Tibial nerve (tissue), 4 donors: Measurements from ENCODE around the gene FAM118A. TPM values are rescaled to one million over a fixed set of nuclear protein-coding genes. Genes with fewer than 3 reads are reported as not detected.

ENCODE experiments used
- DNase-seq, 2 donors: peaks; one replicate each; pipeline ENCODE4 v3.0.0-alpha.2; 2019; ENCODE audit warnings: low spot score in 2 of 2
- H3K27ac ChIP-seq, 4 donors: fragments of 200-600 bp; sonication (generic) in 3 of 4; one replicate each; pipeline ENCODE4 v1.5.1; 2017 to 2019; ENCODE audit warnings: mild to moderate bottlenecking in 1 of 4
- H3K27me3 ChIP-seq, 2 donors: fragments of 200-600 bp; sonication (generic) in 1 of 2; one replicate each; pipeline versions ENCODE4 v1.5.1 to v1.6.0; 2017 to 2019
- H3K36me3 ChIP-seq, 3 donors: fragments of 200-600 bp; sonication (generic); one replicate each; pipeline ENCODE4 v1.5.1; 2018 to 2019
- H3K4me1 ChIP-seq, 4 donors: fragments of 200-600 bp; sonication (generic) in 3 of 4; one replicate each; pipeline ENCODE4 v1.5.1; 2017 to 2019
- H3K4me3 ChIP-seq, 4 donors: fragments of 200-600 bp; sonication (generic) in 3 of 4; one replicate each; pipeline ENCODE4 v1.5.1; 2017 to 2019; ENCODE audit warnings: mild to moderate bottlenecking in 1 of 4, moderate library complexity in 1 of 4
- H3K9me3 ChIP-seq, 4 donors: fragments of 200-600 bp; sonication (generic) in 3 of 4; one replicate each; pipeline ENCODE4 v1.5.1; 2017 to 2019
- EP300 ChIP-seq, 2 donors: sonication (generic); formaldehyde crosslinking; IDR thresholded peaks; one replicate each; pipeline ENCODE4 v1.6.1; 2017; ENCODE audit warnings: antibody characterized with exemption in 2 of 2, mild to moderate bottlenecking in 1 of 2
- POLR2A ChIP-seq, 2 donors: fragments of 450-650 bp; IDR thresholded peaks; one replicate each; pipeline ENCODE4 v1.6.1; 2017; ENCODE audit warnings: antibody characterized with exemption in 2 of 2, mild to moderate bottlenecking in 2 of 2, moderate library complexity in 2 of 2
- WGBS, 2 donors: methylation state at CpG; one replicate each; pipeline ENCODE4 v1.1.5; 2018; 5-methylcytosine and 5-hydroxymethylcytosine counted together
- total RNA-seq, 4 donors: library from RNA; depleted of rRNA; stranded (reverse); fragments of >200 nt; gene quantifications; one replicate each; pipeline ENCODE4 v1.1.0, GENCODE V29; 2016
- TF ChIP-seq, protein P1 (sequence below), 5 experiments: fragments of 200-600 bp in 3 of 5; fragments of 450-650 bp in 2 of 5; sonication (generic) in 3 of 5; IDR thresholded peaks; one replicate each; pipeline ENCODE4 v1.5.1; 2016 to 2019; ENCODE audit warnings: antibody characterized with exemption in 5 of 5, mild to moderate bottlenecking in 3 of 5, moderate library complexity in 2 of 5

FAM118A gene
- total RNA-seq, 4 donors from 2014 or later = 16.8 to 171 (median 83.2) TPM

DNA sequence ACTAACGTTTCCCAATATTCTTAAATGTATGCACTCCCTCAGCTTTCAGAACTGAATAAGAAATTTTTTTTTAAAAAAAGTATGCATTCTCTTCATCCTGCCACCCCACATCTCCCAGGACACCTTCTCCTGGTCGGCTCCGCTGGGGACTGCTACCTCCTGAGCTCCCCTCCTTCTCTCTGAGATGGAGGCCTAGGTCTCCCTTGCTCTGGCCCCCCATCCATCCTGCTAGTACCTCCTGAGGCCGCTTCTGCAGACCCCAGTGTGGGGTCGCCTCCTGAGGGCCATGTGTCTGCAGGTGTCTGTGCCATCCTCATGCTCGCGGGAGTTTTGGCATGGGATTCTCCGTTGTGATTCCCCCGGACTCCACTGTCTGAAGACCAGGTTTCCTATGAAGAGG lies 27.8 kb downstream of the FAM118A start:
- WGBS, 2 donors = 74 to 84% methylated on average over 9 of the region's 9 CpGs
- H3K27ac ChIP-seq = peak overlapping the region in 1 of 4 donors; percentile 70
- peaks cover 0 to 19% (median 3%) of the 10 kb centered on the region in 4 donors for H3K4me1 ChIP-seq
- no peaks in the 10 kb centered on the region for H3K9me3 ChIP-seq
- peaks cover 0 to 96% (median 5%) of the 10 kb centered on the region in 3 donors for H3K36me3 ChIP-seq
- DNase-seq = no peak
- no peaks in the 10 kb centered on the region for H3K27me3 ChIP-seq
- TF ChIP-seq EP300 (IDR thresholded peaks at IDR 0.05) (no peak), POLR2A (IDR thresholded peaks at IDR 0.05) (no peak)
- TF ChIP-seq, protein P1, sequence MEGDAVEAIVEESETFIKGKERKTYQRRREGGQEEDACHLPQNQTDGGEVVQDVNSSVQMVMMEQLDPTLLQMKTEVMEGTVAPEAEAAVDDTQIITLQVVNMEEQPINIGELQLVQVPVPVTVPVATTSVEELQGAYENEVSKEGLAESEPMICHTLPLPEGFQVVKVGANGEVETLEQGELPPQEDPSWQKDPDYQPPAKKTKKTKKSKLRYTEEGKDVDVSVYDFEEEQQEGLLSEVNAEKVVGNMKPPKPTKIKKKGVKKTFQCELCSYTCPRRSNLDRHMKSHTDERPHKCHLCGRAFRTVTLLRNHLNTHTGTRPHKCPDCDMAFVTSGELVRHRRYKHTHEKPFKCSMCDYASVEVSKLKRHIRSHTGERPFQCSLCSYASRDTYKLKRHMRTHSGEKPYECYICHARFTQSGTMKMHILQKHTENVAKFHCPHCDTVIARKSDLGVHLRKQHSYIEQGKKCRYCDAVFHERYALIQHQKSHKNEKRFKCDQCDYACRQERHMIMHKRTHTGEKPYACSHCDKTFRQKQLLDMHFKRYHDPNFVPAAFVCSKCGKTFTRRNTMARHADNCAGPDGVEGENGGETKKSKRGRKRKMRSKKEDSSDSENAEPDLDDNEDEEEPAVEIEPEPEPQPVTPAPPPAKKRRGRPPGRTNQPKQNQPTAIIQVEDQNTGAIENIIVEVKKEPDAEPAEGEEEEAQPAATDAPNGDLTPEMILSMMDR (IDR thresholded peaks at IDR 0.05) = no peak
- no peak overlapping the region for H3K4me3 ChIP-seq

GRCh38 chr22:45338795-45339194 lies 29.1 kb downstream of the FAM118A start:
- no peaks in the 10 kb centered on the region for H3K9me3 ChIP-seq
- no peaks in the 10 kb centered on the region for H3K27me3 ChIP-seq
- H3K36me3 ChIP-seq = peaks cover 0 to 96% (median 5%) of the 10 kb centered on the region in 3 donors
- no peak overlapping the region for H3K27ac ChIP-seq
- no peak overlapping the region for H3K4me3 ChIP-seq
- peaks cover 0 to 19% (median 3%) of the 10 kb centered on the region in 4 donors for H3K4me1 ChIP-seq
- WGBS, 2 donors = 85% methylated on average over 7 of the region's 7 CpGs
- DNase-seq = no peak
- no peak for TF ChIP-seq EP300 (IDR thresholded peaks at IDR 0.05)
- no peak for TF ChIP-seq POLR2A (IDR thresholded peaks at IDR 0.05)
- TF ChIP-seq, protein P1 (IDR thresholded peaks at IDR 0.05) = no peak

- WGBS, 2 donors = 82 to 85% methylated on average over 8 of the region's 8 CpGs
- TF ChIP-seq, protein P1 (IDR thresholded peaks at IDR 0.05) = no peak
- TF ChIP-seq EP300 (IDR thresholded peaks at IDR 0.05) (no peak), POLR2A (IDR thresholded peaks at IDR 0.05) (no peak)
- no peak for DNase-seq
- H3K4me3 ChIP-seq = no peak overlapping the region
- no peak overlapping the region for H3K27ac ChIP-seq
- H3K9me3 ChIP-seq = no peaks in the 10 kb centered on the region
- no peaks in the 10 kb centered on the region for H3K27me3 ChIP-seq
- peaks cover 0 to 80% (median 5%) of the 10 kb centered on the region in 3 donors for H3K36me3 ChIP-seq
- peaks cover 0 to 19% (median 3%) of the 10 kb centered on the region in 4 donors for H3K4me1 ChIP-seq
Measured at GRCh38 chr22:45340323-45340722, 30.6 kb downstream of the FAM118A start.

DNA sequence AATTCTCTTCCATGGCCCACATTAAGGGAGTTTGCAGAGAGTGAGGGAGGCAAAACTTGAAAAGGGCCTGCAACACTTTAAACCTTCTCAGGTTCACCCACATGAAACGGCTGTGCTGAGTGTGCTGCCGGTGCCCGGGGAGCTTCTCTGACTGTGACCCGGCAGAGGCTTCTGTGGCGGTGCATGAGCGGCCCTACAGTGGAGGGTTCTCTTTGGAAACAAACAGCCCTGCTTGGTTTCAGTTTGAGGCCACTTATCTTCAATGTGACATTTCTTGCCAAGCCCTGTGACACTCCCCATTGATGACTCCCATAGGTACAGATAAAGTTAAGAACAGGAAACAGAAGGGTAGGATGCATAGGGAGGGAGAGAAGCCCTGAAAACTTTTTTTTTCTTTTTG lies 31.8 kb downstream of the FAM118A start:
- WGBS, 2 donors = 48 to 68% methylated on average over 6 of the region's 6 CpGs
- Histone ChIP-seq H3K36me3 (peaks cover 0 to 77% (median 5%) of the 10 kb centered on the region in 3 donors), H3K27ac (no peak overlapping the region), H3K9me3 (no peaks in the 10 kb centered on the region), H3K27me3 (no peaks in the 10 kb centered on the region), H3K4me3 (no peak overlapping the region), H3K4me1 (peaks cover 0 to 14% (median 2%) of the 10 kb centered on the region in 4 donors)
- TF ChIP-seq, protein P1 (IDR thresholded peaks at IDR 0.05) = no peak
- TF ChIP-seq POLR2A (IDR thresholded peaks at IDR 0.05) = no peak
- no peak for TF ChIP-seq EP300 (IDR thresholded peaks at IDR 0.05)
- no peak for DNase-seq

DNA sequence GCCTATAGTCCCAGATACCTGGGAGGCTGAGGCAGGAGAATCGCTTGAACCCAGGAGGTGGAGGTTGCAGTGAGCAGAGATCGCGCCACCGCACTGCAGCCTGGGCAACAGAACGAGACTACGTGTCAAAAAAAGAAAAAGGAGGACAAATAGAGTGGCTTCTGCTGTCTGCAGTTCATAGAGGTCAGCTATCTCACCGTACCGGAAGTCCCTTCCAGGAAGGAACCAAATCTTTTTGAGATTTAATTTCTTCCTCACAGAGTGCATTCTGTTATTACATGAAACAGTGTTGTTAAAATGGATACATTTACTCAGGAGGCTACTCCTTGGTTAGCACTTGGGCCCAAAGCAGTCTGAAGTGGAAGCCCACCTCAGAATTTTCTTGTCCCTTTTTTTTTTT lies 33.4 kb downstream of the FAM118A start:
- DNase-seq = no peak
- WGBS, 2 donors = 87 to 95% methylated on average over 8 of the region's 8 CpGs
- Histone ChIP-seq H3K4me1 (no peaks in the 10 kb centered on the region), H3K36me3 (peaks cover 0 to 64% (median 5%) of the 10 kb centered on the region in 3 donors), H3K27me3 (no peaks in the 10 kb centered on the region), H3K27ac (no peak overlapping the region), H3K9me3 (no peaks in the 10 kb centered on the region), H3K4me3 (no peak overlapping the region)
- TF ChIP-seq, protein P1 (IDR thresholded peaks at IDR 0.05) = no peak
- TF ChIP-seq EP300 (IDR thresholded peaks at IDR 0.05) (no peak), POLR2A (IDR thresholded peaks at IDR 0.05) (no peak)
